ENCODE results near the gene TMEM132E. TPM values are rescaled to one million over a fixed set of nuclear protein-coding genes. Genes with fewer than 3 reads are reported as not detected.
A peak's percentile ranks its signal among the peaks of the same experiment; 100 is the strongest.

Gene TMEM132E
- total RNA-seq, 1 experiment from 2014 or later = not detected

DNA sequence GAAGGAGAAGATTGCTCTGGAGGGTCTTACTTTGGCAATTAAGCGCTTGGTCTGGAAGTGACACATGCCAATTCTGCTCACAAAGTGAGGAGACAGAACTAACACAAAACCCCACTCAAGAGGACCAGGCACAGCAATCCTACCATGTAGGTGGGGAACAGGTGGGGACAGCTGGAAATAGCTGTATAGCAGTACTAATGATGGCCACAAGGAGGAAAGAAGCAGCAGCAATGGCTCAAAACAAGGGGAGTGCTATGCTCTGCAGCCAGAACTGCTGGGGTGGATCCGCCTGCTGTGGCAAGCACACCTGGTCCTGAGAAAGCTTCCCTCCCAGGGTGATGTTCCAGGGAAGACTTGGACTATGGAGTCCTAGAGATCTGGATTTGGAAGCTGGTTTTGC lies 17.0 kb upstream of the TMEM132E start:
- Histone ChIP-seq H3K27me3 (peaks cover 17% of the 10 kb centered on the region), H3K36me3 (no peaks in the 10 kb centered on the region), H3K4me1 (no peaks in the 10 kb centered on the region), H3K27ac (no peak overlapping the region), H3K9me3 (replicated peaks) (no peaks in the 10 kb centered on the region), H3K4me3 (no peak overlapping the region)
- peak in 1 of 2 experiments; percentile 26 for DNase-seq

DNA sequence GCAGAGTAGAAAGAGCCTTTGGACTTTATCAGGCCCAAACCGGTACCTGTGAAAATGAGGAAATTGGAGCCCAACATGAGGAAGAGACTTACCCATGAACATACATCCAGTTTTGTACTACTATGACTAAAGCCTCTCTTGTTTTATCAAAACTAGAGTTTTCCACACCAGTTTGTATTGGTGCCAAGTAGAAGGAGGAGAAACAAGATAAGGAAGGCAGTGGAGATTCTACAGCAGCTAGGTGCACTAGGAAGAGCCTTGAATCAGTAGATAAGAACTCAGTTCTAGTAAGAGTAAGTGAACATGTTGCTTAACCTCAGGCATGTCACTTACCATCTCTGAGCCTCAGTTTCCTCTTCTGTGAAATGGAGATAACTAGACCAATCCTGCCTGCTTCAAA lies 13.7 kb upstream of the TMEM132E start:
- Histone ChIP-seq H3K9me3 (replicated peaks) (no peaks in the 10 kb centered on the region), H3K4me1 (no peaks in the 10 kb centered on the region), H3K27ac (no peak overlapping the region), H3K36me3 (no peaks in the 10 kb centered on the region), H3K27me3 (peaks cover 26% of the 10 kb centered on the region), H3K4me3 (no peak overlapping the region)
- no peak for DNase-seq

DNA sequence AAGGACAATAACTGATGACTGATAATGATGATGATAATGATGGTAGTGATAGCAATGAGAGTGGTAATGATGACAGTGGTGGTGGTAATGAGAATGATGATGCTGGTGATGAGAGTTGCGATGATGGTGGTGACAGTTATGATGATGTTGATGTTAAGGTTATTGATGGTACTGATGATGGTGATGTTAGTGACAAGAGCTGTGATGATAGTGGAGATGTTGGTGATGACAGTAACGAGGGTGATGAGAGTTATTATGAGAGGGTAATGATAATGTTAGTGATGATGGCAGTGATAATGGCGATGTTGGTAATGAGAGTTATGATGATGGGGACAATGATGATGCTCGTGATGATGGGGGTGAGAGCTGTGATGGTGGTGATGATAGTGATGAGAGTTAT lies 13.2 kb upstream of the TMEM132E start:
- no peak for DNase-seq

DNA sequence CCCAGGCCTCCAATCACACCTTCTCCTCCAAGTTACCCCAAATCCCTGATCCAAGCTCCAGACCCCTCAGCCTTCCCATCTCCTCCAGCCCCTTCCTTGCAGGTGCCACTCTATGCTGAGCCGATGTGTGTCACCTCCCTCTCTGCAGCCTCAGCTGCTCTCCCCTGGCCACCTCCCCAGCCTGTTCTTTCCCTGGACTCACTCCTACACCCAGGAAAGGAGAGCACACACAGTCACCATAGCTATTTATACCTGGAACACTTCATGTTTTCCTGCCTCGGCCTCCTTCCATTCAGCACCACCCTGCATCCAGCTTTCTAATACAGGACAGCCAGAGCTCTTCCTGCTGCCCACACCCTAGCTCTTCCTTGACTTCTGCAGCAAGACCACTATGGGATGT lies 12.5 kb upstream of the TMEM132E start:
- H3K27me3 ChIP-seq = peaks cover 18% of the 10 kb centered on the region
- H3K4me3 ChIP-seq = no peak overlapping the region
- no peaks in the 10 kb centered on the region for H3K9me3 ChIP-seq (replicated peaks)
- no peak overlapping the region for H3K27ac ChIP-seq
- H3K4me1 ChIP-seq = no peaks in the 10 kb centered on the region
- DNase-seq = no peak
- H3K36me3 ChIP-seq = no peaks in the 10 kb centered on the region

More for the DNA sequence above, 13.2 kb upstream of the TMEM132E start:
- H3K27ac ChIP-seq = no peak overlapping the region
- H3K9me3 ChIP-seq (replicated peaks) = no peaks in the 10 kb centered on the region
- no peaks in the 10 kb centered on the region for H3K4me1 ChIP-seq
- peaks cover 25% of the 10 kb centered on the region for H3K27me3 ChIP-seq
- no peak overlapping the region for H3K4me3 ChIP-seq
- no peaks in the 10 kb centered on the region for H3K36me3 ChIP-seq

DNA sequence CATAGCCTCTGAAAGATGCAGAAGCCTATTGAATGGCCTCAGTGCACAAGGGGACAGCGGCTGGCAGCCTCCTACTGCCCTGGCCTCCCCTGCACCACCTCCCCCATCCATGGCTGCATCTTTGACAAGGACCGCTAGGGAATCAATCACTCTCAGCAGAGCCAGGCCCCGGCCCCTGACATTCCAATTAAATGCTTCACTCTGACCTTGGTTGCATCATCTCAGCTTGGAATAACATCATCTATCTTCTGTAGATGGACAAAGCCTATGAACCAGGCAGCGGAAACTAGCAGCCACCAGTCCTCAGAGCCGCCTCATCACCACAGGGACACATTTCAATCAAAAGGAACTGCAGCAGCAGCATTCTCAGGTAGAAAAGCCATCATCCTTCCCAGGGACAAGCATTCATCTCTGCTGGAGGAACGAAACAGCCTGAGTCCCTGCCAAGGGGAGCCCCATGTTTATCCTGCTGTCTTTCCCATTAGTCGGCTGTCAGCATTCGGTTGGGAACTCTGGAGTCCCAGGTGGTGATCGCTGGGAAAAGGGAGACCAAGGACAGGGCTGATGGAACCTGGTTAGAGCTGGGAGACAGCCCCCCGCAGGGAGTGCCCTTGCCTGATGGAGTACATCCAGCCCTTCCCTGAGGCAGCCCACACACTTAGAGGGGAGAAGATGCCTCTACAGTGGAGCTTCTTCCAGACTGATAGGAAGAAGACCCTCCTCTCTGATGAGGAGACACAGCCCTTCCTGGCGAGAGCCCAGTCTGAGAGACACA lies 11.5 kb upstream of the TMEM132E start:
- Histone ChIP-seq H3K27me3 (peaks cover 17% of the 10 kb centered on the region), H3K4me1 (no peaks in the 10 kb centered on the region), H3K27ac (no peak overlapping the region), H3K36me3 (no peaks in the 10 kb centered on the region), H3K4me3 (no peak overlapping the region), H3K9me3 (replicated peaks) (no peaks in the 10 kb centered on the region)
- no peak for DNase-seq

DNA sequence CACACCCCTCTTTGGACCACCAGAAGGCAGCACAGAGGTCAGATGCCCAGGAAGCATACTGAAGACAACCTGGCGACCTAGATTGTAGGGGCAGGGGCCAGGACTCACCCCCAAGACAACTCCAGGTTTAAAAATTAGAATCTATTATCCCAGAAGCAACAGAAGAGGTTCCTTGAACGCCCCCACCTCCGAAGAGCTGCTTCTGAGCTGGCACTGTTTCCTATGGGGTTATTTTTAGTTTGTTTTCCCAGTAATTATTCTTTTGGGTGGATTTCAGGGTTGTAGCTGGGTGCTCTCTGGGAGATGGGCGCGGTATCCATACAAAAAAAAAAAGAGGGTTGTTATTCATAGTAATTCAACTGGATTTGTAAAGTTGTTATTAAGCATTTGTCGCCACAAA lies 10.4 kb upstream of the TMEM132E start:
- Histone ChIP-seq H3K27me3 (peaks cover 16% of the 10 kb centered on the region), H3K4me3 (no peak overlapping the region), H3K27ac (no peak overlapping the region), H3K9me3 (replicated peaks) (no peaks in the 10 kb centered on the region), H3K4me1 (no peaks in the 10 kb centered on the region), H3K36me3 (no peaks in the 10 kb centered on the region)
- no peak for DNase-seq

DNA sequence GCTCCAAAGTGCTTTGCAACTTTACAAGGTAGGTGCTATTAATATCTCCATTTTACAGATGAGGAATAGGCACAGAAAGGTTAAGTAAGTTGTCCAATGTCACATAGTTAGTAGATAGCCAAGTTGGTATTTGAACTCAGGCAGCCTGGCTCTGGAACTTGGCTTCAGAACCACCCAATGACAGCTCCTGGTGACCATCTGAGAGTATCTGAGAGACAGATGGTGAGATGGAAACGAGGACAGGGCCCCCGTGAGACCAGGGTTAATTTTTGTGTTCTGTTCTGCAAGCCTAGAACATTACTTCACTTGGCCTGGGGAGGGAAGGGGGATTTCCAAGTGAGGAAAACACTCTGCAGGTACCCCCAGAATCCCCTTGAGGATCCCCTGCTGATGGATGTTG lies 9.8 kb upstream of the TMEM132E start:
- no peak overlapping the region for H3K4me3 ChIP-seq
- DNase-seq = no peak
- H3K36me3 ChIP-seq = no peaks in the 10 kb centered on the region
- H3K27ac ChIP-seq = no peak overlapping the region
- H3K4me1 ChIP-seq = no peaks in the 10 kb centered on the region
- H3K27me3 ChIP-seq = peaks cover 14% of the 10 kb centered on the region
- no peaks in the 10 kb centered on the region for H3K9me3 ChIP-seq (replicated peaks)

DNA sequence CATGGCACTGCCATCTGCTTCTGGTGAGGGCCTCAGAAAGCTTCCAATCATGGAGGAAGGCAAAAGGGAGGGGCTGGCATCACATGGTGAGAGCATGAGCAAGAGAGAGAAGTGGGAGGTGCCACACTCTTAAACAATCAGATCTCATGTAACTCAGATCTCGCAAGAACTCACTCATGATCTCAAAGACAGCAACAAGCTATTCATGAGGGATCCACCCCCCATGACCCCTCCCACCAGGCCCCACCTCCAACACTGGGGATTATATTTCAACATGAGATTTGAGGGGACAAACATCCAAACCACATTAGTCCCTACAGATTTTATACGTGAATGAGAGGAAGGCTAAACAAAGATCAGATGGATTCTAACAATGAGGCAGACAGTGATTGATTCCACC lies 8.9 kb upstream of the TMEM132E start:
- Histone ChIP-seq H3K27ac (no peak overlapping the region), H3K4me3 (no peak overlapping the region), H3K9me3 (replicated peaks) (no peaks in the 10 kb centered on the region), H3K4me1 (no peaks in the 10 kb centered on the region), H3K27me3 (peaks cover 16% of the 10 kb centered on the region), H3K36me3 (no peaks in the 10 kb centered on the region)
- no peak for DNase-seq

DNA sequence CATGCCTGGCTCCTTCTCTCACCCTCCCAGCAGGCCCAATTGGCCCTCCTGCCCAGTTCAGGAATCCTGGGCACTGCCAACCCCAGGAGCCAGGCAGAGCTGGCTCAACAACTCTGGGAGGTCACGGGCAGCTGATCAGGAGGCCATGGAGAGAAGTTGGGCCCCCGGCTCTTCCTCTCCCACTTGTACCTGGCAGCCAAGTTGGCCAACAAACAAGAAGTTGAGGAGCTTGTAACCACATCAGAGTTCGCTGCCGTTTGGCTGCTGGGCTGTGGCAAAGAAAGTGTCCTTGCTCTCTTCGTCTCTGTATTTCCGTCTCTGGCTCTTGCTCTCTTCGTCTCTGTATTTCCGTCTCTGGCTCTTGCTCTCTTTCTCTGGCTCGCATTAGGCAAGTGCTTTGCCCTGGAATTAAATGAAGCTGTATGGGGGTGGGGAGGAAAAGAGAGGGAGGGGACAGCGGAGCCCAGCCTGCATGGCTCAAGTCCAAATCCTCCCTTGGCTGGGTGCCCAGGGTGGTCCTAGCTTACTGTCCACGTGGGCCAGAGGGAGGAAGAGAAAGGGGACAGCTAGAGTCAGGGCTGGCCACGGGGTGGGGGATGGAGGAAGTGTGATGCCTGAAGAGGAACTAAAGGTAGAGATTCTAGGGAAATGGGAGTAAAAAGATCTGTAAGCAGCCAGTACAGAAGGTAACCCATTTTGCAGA lies 7.8 kb upstream of the TMEM132E start:
- Histone ChIP-seq H3K36me3 (no peaks in the 10 kb centered on the region), H3K4me3 (no peak overlapping the region), H3K4me1 (no peaks in the 10 kb centered on the region), H3K27me3 (peaks cover 16% of the 10 kb centered on the region), H3K27ac (no peak overlapping the region), H3K9me3 (replicated peaks) (no peaks in the 10 kb centered on the region)
- no peak for DNase-seq

DNA sequence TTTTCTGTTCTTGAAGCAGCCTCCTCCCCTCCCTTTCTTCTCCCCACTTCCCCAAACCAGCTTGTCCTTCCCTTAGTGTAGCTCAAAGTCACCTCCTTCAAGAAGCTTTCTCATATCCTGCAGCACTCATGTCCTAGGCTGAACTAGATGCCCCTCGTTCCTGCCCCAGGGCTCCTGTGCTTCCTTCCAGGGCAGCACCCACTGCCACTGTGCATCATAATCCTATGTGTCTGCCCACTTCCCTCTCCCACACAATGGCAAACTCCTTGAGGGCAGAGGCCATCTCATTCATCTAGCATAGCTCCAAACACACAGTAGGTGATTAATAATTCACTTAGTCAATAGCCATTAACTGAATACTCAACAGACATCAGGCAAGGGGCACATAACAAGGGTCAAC lies 6.9 kb upstream of the TMEM132E start:
- Histone ChIP-seq H3K27ac (no peak overlapping the region), H3K9me3 (replicated peaks) (no peaks in the 10 kb centered on the region), H3K4me3 (no peak overlapping the region), H3K4me1 (no peaks in the 10 kb centered on the region), H3K27me3 (peaks cover 16% of the 10 kb centered on the region), H3K36me3 (no peaks in the 10 kb centered on the region)
- DNase-seq = no peak

DNA sequence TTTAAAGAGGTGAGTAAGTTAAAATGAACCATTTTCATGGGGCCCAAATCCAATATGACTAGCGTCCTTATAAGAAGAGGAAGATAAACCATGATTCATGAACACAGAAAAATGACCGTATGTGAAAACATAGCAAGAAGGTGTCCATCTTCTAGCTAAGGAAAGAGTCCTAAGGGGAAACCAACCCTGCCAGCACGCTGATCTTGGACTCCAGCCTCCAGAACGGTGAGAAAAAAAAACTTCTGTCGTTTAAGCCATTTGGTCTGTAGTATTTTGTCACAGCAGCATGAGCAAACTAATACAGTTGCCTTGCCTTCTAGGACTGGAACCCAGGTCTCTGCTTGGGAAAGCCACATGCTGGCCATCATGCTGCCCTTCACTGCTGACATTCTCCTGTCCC lies 4.2 kb upstream of the TMEM132E start:
- no peak overlapping the region for H3K4me3 ChIP-seq
- no peaks in the 10 kb centered on the region for H3K36me3 ChIP-seq
- no peaks in the 10 kb centered on the region for H3K9me3 ChIP-seq (replicated peaks)
- no peaks in the 10 kb centered on the region for H3K4me1 ChIP-seq
- no peak overlapping the region for H3K27ac ChIP-seq
- DNase-seq = no peak
- peaks cover 7% of the 10 kb centered on the region for H3K27me3 ChIP-seq

DNA sequence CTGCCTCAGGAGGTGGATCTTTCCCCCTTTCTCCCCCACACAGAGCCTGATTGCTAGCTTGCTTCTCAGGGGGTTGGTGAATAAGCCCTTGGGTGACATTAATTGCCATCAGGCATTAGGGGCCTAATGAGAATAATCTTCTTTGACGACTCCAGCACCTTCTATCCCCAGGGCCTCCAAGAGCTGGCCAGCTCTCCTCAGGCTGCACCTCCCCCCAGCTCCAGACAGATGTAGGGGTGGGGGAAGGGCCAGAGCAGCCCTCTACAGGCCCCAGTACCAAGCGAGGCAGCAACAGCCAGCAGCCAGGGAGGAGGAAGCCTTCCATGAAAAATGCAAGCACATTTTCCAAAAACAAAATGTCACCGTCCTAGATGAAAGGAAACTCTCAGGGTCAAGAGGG lies 1.4 kb upstream of the TMEM132E start:
- H3K27me3 ChIP-seq = peaks cover 5% of the 10 kb centered on the region; the same call in 1 of the 2 replicates
- H3K4me1 ChIP-seq = no peaks in the 10 kb centered on the region
- H3K27ac ChIP-seq = no peak overlapping the region
- DNase-seq = no peak
- no peaks in the 10 kb centered on the region for H3K36me3 ChIP-seq
- H3K9me3 ChIP-seq (replicated peaks) = no peaks in the 10 kb centered on the region
- no peak overlapping the region for H3K4me3 ChIP-seq

DNA sequence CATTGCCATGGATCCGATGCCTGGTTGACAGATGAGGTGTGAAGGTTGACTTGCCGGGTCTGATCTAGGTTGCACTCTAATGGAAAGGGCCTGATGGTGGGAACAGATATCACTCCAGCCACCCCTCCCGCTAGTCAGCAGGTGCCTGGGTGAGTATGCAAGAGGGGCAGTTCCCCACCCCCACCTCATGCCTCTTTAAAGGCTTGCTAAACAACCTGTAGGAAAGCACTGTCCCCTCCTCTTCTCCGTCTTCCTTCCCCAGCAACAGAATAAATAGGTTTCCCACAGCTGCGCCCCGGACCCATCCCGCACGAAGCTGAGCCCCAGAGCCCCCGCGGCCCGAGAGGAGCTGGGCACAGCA lies 746 bp upstream of the TMEM132E start:
- Histone ChIP-seq H3K9me3 (replicated peaks) (no peaks in the 10 kb centered on the region), H3K27me3 (peaks cover 5% of the 10 kb centered on the region; the same call in 1 of the 2 replicates), H3K4me3 (no peak overlapping the region), H3K27ac (no peak overlapping the region), H3K4me1 (no peaks in the 10 kb centered on the region), H3K36me3 (no peaks in the 10 kb centered on the region)
- DNase-seq = no peak

DNA sequence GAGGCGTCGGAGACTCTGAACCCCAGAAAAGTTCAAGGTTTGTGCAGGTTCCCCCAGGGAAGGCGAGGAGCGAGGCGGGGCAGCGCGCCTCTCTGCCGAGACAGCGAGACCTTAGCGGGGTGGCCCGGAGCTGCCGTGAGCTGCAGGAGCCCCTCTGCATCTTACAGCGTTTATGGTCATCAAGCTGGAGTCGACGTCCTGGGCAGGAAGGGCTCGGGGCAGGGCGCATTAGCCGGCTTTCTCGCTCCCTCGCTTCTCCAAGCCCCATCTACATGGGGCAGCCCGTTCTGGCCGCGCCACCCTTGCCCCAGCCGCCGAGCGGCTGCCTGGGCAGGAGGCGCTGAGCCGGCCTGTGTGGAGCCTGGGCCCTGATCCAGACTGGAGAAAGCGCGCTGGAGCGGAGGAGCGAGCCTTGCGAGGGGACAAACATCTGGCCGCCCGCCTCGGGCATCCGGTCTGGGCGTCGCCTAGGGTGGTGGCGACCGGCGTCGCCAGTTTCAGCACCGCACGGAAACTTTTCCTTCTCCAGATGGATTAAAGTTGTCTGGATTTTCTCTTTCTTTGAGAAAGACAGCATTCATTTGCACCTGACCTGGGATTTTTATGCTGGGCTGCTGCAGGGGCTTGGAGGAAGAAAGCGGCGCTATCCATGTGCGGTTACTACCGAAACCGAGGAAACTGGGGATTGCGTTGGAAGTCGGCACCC lies 750 bp downstream of the TMEM132E start:
- no peak overlapping the region for H3K4me3 ChIP-seq
- no peak overlapping the region for H3K27ac ChIP-seq
- no peaks in the 10 kb centered on the region for H3K9me3 ChIP-seq (replicated peaks)
- no peaks in the 10 kb centered on the region for H3K4me1 ChIP-seq
- no peak for DNase-seq
- no peaks in the 10 kb centered on the region for H3K36me3 ChIP-seq
- H3K27me3 ChIP-seq = peaks cover 9% of the 10 kb centered on the region; the same call in 1 of the 2 replicates
